ENCODE data around the gene TNS1.

The TNS1 gene

DNA sequence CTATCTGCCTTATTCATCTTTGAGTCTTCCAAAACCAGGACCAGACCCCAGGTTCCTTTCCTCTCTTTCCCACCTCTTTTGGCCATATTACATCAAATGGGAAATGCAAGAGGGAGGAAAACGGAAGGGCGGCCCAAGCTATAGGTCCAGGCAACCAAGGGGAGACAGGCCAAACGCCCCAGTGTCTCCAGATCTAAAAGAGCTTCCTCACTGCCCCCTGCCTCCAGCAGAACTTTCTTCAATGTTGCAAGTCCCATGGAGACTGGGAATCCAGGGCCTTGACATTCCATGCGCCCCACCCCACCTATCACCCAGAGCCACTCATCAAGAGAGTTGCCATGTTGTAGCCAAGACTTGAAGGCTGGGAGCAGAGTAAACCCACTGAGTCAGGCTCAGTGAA, 15.4 kb downstream of the TNS1 start:
- no peak for DNase-seq (ENCODE audit: low read depth, low spot score)
- no peak overlapping the region for H3K4me3 ChIP-seq (ENCODE audit: low read length)

DNA sequence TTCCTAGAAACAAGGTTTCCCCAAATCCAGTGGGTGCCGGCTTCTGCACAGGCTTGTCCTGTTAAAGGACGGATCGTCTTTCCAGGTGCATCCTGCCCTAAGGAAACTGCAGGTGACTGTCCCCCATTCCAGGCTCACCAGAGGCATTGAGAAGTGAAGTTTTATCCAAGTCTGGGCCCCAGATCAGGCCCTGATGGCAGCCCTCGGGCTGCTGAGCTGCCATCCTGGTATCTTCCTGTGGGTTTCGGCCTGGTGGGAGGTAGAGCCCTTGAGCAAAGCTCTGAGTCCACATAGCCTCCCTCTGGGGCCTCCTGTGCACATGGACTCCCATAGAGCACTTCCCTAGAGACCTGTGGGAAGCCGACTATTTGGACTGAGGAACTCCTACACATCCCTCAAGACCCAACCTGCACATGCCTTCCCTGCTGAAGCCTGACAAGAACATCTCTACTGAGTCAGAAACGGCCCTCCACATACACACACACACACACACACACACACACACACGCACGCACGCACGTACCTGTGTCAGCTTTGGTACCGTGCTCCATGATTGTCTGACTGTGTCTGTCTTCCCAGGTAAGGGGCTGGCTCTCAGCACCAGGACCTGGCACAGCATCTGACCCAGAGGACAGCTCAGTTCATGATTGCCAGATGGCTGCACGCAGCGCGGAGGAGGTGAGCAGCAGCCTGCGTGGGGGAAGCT, 16.4 kb downstream of the TNS1 start:
- H3K4me3 ChIP-seq (ENCODE audit: low read length): no peak overlapping the region
- no peak for DNase-seq (ENCODE audit: low read depth, low spot score)

DNA sequence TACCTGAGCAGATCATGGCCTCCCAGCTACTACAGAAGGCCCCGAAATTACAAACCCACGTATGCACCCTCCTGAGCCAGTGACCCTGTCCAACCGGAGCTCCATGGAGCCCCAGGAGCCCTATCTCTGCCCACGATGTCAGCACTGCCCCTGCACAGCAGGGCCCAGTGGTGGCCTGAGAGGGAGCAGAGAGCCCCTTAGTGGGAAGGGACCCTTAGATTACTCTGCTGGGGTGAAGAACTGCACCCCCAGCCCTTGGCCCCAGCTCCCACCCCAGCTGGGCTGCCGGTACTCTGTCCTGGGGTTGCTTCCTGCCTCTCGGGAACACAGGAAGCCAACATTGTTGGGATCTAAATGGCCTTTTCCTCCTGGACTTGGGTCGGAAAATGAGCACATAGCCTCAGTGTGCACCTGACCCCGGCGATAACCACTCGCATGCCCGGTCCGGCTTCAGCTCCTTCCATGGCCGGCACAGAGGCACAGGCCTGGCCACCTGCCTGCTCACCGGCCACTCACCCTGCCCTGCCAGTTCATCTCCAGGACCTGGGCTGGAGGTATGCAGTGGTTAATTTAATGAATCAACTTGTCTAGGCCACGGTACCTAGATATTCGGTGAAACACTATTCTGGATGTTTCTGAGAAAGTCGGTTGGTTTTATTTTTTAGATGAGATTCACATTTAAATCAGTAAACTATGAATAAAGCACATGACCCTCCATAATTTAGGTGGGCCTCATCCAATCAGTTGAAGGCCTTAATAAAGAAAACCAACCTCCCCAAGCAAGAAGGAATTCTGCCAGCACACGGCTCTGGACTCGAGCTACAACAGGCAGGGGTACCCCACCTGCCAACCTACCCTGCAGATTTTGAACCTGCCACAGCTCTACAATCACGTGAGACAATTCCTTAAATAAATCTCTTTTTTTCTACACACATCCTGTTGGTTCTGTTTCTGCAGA, 19.2 kb downstream of the TNS1 start:
- H3K4me3 ChIP-seq (ENCODE audit: low read length): no peak overlapping the region
- no peak for DNase-seq (ENCODE audit: low read depth, low spot score)

DNA sequence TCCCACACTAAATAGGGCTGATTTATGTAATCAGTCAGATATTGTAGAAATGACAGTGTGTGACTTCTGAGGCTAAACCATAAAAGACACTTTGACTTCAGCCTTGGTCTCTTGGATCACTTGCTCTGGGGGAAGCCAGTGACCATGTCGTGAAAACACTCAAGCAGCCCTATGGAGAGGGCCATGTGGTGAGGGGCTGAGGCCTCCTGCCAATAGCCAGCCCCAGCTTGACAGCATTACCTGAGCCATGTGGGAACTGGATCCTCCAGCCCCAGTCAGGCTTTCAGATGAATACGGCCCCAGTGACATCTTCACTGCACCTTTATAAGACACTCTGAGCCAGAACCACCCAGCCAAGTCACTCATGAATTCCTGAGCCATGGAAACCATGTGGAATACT, 20.8 kb downstream of the TNS1 start:
- H3K4me3 ChIP-seq (ENCODE audit: low read length): no peak overlapping the region
- no peak for DNase-seq (ENCODE audit: low read depth, low spot score)

DNA sequence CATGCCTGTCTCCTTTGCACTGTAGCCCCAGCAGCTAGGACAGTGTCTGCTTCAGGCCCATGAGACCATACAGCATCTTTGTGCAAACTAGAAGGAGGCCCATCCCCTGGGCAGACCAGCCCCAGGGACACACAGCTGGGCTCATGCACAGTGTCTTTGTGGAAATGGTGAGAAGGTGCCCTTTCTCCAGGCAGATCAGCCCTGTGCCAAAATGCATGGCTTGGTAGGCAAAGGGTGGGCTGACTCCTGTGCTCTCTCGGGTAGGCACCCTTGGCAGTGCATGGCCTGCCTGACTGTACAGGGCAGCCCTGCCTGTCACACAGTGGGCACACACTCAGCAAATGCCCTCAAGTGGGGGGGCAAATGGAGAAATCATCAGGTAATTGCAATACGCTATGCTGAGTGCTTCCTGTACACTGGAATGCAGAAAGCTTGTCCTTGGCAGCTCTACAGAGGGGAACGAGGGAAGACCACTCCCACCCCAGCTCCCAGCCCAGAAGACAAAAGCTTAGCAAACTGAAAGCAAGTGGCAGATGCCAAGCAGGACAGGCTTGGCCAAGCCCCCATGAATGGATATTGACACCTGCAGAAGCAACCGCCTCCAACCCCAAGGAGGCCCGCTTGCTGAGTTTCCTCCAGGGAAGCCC, 21.6 kb downstream of the TNS1 start:
- DNase-seq (ENCODE audit: low read depth, low spot score): no peak
- no peak overlapping the region for H3K4me3 ChIP-seq (ENCODE audit: low read length)

DNA sequence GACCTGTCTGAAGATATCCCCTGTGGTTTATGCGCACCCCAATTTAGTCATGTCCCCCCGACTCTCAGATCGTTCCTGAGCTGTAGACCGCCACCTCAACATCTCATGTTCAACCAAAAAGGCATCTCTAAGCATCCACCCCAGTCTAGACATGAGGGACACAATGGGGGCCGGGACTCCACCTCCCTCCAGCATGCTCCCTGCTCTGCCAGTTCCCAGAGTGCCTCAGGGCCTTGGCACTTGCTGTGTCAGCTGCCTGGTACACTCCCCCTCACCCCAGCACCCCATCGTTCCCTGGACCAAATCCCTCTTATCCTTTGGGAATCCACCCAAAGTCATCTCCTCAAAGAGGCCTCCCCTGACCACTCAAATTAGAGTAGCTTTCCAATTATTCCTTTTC, 22.2 kb downstream of the TNS1 start:
- no peak for DNase-seq (ENCODE audit: low read depth, low spot score)
- H3K4me3 ChIP-seq (ENCODE audit: low read length): no peak overlapping the region

DNA sequence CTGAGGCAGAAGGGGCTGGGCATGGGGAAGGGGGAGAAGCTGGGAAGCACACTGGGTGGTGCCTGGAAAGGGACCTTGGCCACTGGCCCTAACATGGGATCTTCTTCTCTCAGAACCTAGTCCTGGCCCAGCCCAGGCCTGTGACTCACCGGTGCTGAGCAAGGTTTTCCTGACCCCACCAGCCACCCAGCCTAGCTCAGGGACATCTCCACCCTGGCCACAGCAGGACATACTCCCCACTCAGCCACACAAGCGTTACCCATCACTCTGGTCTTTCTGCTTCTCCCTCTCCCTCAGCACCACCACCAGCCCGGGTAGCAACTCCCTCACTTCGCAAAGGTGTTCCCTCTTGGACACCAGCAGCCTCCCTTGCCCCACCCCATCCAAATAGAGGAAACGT, 22.8 kb downstream of the TNS1 start:
- H3K4me3 ChIP-seq (ENCODE audit: low read length): no peak overlapping the region
- DNase-seq (ENCODE audit: low read depth, low spot score): no peak

DNA sequence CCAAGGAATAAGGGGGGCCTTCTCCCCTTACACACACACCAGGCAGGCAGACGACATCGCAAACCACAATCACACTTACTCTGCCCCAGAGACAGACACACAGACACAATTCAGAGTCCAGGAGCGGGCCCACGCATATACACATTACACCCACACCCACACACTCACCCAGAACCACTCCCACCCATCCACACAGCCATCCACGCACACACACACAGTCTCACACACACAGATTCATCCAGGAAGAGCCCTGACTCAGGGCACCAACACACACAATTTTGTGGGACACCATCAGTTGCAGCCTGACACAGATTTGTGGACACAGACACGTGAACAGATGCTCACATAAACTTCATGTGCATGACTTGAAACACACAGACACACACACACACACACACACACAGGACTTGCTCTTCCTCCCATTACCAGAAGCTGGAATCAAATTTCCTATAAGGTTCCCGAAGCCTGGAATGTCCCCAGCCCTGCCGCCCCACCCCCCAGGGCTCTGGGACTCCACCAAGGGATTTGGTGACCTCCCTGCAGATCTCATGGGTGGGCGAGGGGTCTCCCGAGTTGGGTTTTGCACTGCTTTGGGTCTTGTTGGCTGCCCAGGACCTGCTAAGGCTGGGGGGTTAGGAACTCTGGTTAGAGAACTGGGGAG, 23.5 kb downstream of the TNS1 start:
- H3K4me3 ChIP-seq (ENCODE audit: low read length): no peak overlapping the region
- no peak for DNase-seq (ENCODE audit: low read depth, low spot score)

DNA sequence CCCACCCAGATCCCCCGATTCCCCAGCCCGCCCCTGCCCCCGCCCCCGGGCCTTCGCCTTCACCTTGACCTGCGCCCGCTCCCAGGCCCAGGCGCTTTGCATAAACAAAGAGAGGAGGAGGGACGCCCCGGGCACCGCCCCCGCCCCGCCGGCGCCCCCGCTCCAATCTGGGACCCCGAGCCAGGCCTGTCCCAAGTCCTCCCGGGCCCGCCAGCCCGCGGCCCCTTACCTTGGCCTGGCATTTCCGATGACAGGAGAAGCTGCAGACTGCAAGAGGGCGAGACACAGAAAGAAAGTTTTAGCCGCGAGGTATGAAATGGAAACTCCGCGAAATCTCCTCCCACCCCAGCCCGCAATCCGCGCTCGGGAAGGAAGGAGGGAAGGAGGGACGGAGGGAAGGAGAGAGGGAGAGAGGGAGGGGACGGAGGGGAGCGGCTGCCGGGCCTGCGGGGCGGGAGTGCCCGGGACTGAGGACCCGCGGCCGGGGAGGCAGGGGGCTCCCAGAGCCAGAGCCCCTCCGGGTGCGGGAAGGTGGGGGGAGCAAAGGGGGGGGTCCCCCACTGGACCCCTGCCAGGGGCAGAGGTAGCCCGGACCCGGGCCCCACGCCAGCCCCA, 24.2 kb downstream of the TNS1 start:
- H3K4me3 ChIP-seq (ENCODE audit: low read length): no peak overlapping the region
- no peak for DNase-seq (ENCODE audit: low read depth, low spot score)

DNA sequence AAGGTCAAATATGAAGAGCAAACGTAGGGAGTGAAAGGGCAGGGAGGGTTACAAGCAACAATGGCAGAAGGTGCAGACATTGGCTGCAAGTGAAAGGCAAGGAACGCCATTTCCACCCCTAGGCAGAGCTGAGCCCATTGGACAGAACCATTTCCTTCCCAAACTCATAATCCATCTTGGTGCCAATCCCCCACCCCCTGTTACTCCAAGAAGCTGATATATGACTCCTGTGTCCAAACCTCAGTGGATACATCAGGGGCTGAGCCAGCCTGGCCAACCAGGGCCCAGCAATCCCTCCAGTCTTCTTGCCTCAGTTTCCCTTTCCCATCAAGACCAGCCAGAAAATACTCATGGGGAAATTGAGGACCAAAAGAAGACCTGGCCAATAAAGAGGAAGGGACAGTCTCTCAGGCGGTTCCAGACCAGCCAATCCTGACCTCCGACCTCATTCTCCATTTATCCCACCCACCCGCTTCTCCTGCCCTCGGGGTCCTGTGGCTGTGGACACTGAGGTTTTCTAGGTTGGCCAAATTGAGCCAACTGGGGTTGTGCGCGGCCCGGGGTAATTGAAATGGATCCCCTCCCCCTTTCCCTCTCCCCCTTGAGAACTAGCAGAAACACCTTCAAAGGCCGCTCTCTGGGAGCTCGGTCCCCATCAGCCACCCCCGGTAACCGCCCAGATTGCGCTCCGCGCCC, 24.8 kb downstream of the TNS1 start:
- DNase-seq (ENCODE audit: low read depth, low spot score): no peak
- no peak overlapping the region for H3K4me3 ChIP-seq (ENCODE audit: low read length)

DNA sequence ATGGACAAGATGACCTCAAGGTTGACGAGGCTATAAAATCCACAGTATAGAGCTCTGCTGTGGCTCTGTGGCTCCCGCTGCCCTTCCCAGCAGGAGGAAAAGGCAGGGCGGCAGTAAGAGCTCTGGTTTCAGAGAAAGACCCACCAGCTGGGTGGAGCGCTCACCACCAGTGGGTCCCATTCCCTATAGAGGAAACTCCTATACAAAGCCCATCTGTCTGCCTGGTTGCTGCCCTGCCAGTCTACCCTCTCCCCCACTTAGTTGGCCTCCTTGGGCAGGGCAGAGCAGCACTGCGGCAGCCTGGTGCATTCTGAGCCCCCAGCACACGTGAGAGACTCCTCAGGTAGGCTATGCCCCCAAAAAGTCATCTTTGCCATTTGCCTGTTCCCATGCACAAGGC, 26.5 kb downstream of the TNS1 start:
- no peak overlapping the region for H3K4me3 ChIP-seq (ENCODE audit: low read length)
- DNase-seq (ENCODE audit: low read depth, low spot score): no peak

DNA sequence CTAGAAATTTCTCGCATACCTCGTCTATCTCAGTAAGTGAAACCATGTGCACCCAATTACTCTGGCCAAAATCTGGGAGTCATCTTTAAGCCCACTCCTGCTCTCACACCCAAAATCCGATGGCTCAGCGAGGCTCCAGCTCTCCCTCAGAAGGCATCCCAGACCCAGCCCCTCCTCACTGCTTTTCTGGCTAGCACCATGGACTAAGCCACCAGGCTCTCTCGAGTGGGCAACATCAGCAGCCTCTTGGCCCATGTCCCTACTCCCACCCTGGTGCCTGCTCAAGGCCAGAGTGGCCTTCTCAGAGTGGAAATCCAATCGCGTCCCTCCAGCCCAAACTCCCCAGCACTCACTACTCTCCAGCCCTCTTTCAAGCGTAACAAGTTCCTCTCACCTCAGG, 27.2 kb downstream of the TNS1 start:
- H3K4me3 ChIP-seq (ENCODE audit: low read length): no peak overlapping the region
- DNase-seq (ENCODE audit: low read depth, low spot score): no peak

DNA sequence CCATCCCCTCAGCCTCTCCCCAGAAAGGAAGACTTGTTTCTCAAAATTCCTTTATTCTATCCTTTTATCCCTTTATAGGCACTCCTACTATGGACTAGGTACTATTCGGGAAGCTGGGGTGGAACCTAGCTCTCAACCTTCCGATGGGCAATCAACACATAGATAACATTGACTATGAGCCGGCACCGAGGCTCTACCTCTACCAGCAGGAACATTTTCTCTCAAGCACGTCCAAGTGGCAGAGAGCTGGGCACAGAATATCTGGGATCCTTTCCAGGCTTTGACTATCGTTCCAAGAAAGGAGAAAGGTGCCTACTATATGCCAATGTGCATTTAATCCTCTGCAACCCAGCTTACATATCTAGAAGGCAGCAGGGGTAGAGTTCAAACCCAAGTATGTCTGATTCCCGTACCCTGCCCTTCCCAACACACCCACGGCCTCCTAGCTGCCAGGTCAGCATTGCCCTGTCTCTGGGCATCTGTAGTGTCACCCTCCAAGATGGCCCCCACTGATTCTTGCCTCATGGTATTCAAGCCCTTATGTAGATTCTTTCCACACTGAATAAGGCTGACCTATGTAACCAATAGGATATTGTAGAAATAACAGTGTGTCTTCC, 28.3 kb downstream of the TNS1 start:
- no peak for DNase-seq (ENCODE audit: low read depth, low spot score)
- no peak overlapping the region for H3K4me3 ChIP-seq (ENCODE audit: low read length)

DNA sequence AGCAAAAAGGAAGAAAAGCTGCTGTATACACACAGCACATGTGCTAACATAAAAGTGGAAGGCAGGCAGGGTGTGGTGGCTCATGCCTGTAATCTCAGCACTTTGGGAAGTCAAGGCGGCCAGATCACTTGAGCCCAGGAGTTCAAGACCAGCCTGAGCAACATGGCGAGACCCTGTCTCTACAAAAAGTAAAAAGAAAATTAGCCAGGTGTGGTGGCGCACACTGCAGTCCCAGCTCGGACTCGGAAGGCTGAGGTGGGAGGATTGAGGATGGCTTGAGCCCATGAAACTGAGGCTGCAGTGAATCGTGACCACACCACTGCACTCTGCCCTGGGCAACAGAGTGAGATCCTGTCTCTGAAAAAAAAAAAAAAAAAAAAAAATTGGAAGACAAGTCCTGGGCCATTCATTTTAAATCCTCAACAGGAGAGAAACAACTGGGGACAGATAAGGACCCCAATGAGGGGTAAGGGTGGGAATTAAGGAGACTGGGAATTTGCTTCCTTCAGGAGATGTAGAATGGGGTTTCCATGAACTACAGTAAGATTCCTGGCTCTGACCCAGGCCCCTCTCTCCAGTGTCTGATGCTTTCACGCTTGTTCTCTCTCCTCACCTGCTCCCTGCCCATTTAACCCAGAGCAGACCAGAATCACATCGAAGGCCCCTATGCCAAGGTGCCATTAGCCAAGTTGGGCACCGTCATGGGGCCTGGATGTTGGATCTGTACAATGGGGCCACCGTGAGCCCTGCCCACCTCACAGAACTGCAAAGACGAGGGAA, 29.6 kb downstream of the TNS1 start:
- DNase-seq (ENCODE audit: low read depth, low spot score): no peak
- no peak overlapping the region for H3K4me3 ChIP-seq (ENCODE audit: low read length)

DNA sequence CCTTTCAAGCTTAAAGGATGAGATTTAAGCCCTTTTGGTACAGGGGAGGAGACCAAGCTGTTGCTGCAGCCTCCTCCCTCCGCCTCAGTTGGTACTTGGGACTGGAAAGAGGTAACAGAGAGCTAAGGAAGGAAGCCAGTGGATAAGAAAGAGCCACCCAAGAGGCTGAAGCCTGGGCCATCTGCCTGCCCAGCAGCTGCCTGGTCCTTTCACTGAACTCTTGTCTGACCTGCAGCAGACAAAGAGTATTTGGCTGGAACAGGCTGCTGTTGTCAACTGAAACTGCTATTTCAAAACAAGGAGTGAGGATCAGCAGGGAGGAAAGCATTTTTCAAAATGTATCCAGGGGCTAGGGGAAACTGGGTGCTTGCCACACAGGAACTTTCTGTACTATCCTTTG, 30.3 kb downstream of the TNS1 start:
- no peak overlapping the region for H3K4me3 ChIP-seq (ENCODE audit: low read length)
- DNase-seq (ENCODE audit: low read depth, low spot score): no peak

DNA sequence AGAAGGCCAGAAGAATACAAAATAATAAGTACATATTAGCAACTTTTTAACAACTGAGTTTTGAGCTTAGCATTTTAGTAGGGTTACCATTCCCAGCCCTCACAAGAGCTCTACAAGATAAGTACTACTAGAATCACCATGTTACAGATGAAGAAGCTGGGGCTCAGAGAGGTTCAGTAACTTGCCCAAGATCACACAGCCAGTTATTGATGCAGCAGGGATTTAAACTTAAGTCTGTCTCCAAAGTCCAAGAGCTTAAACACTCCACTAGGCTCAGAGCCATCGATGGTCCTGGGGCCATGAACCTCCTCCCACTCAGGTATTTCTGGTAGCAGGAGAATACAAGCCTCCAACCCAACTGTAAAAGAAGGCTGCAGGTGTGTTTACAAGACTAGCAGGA, 30.8 kb downstream of the TNS1 start:
- H3K4me3 ChIP-seq (ENCODE audit: low read length): no peak overlapping the region
- no peak for DNase-seq (ENCODE audit: low read depth, low spot score)

DNA sequence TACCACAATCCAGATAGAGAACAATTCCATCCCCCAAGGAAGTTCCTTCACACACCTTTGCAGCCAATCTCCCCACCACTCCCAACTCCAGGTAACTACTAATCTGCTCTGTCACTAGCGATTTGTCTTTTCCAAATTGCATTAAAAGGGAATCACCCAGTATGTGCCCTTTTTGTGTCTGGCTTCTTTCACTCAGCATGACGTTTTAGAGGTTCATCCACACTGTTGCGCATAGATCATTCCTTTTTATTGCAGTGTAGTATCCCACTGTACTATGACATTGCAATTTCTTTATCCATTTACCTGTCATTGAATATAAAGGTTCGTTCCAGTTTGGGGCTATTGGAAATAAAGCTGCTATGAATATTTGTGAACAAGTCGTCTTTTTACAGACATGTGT, 31.6 kb downstream of the TNS1 start:
- H3K4me3 ChIP-seq (ENCODE audit: low read length): no peak overlapping the region

DNA sequence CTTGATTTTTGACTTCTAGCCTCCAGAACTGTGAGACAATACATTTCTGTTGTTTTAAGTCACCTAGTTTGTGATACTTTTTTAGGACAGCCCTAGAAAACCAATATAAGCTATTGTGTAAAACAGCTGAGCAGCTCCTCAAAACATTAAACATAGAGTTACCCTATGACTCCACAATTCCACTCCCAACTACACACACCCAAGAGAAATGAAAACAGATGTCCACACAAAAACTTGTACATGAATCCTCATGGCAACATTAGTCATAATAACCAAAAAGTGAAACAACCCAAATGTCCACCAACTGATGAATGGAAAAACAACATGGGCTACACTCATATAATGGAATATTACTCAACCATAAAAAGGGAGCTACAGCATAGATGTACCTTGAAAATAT, 32.6 kb downstream of the TNS1 start:
- DNase-seq (ENCODE audit: low read depth, low spot score): no peak

More for the DNA sequence above, 31.6 kb downstream of the TNS1 start:
- no peak for DNase-seq (ENCODE audit: low read depth, low spot score)

More for the DNA sequence above, 32.6 kb downstream of the TNS1 start:
- no peak overlapping the region for H3K4me3 ChIP-seq (ENCODE audit: low read length)
